B cell (primary cell): ENCODE data around the gene ATXN2L.

Experiments used
- CTCF ChIP-seq: fragments of 200-600 bp; IDR thresholded peaks from one replicate; pipeline ENCODE4 v1.8.0; 2022; ENCODE audit warnings: antibody characterized with exemption, mild to moderate bottlenecking
- EZH2 ChIP-seq: IDR thresholded peaks from 2 replicates; pipeline ENCODE4 v1.6.1; 2012; ENCODE audit warnings: borderline replicate concordance, low read depth, mild to moderate bottlenecking, moderate library complexity, low read length; ENCODE audit not compliant: insufficient read depth, poor library complexity, severe bottlenecking

- TF ChIP-seq CTCF = no peak
- TF ChIP-seq EZH2 = no peak
These were observed 44.4 kb downstream of the ATXN2L start for GRCh38 chr16:28867241-28867640.
